H1 (cell line): ENCODE data around the gene BCAR3. TPM values are rescaled to one million over a fixed set of nuclear protein-coding genes. Genes with fewer than 3 reads are reported as not detected.
A peak's percentile ranks its signal among the peaks of the same experiment; 100 is the strongest.

Experiments
- CTCF ChIA-PET: fragments of 300-600 bp; sonication (Branson Sonifier 250); formaldehyde crosslinking; loops from one replicate; lab custom pipeline; 2021; ENCODE audit not compliant: partially characterized antibody; lab: Charles Lee
- POLR2A ChIA-PET: fragments of 300-600 bp; sonication (Branson Sonifier 250); formaldehyde crosslinking; loops from one replicate; lab custom pipeline; 2021; ENCODE audit warnings: inconsistent platforms; ENCODE audit not compliant: partially characterized antibody; lab: Charles Lee
- DNase-seq, 2 experiments: peaks; one replicate each; pipeline versions ENCODE4 v3.0.0 to v3.0.0-alpha.2; 2010 to 2022; ENCODE audit warnings: low spot score in 2 of 2, low read depth in 1 of 2, mixed read lengths in 1 of 2
- FAIRE-seq: peaks from 2 replicates; lab custom pipeline; 2011; peaks lifted over from hg19 to GRCh38; lab: Jason Lieb, UNC
- H2AFZ ChIP-seq: 2 replicates; pipeline ENCODE4 v1.8.1; 2012; ENCODE audit warnings: low read length, inconsistent platforms
- H2AK5ac ChIP-seq: 2 replicates; pipeline ENCODE4 v1.6.1; 2013; ENCODE audit warnings: low read depth, low read length
- H2BK120ac ChIP-seq: replicated peaks from 2 replicates; pipeline ENCODE3; 2013; ENCODE audit warnings: low read depth, low read length, inconsistent platforms
- H2BK12ac ChIP-seq: 2 replicates; pipeline ENCODE4 v1.6.1; 2013; ENCODE audit warnings: low read depth, low read length
- H2BK15ac ChIP-seq: 2 replicates; pipeline ENCODE4 v1.6.1; 2013; ENCODE audit warnings: low read length
- H2BK20ac ChIP-seq: 2 replicates; pipeline ENCODE4 v1.6.1; 2013; ENCODE audit warnings: low read length
- H2BK5ac ChIP-seq: 2 replicates; pipeline ENCODE4 v1.6.1; 2013; ENCODE audit warnings: low read depth, low read length
- H3K14ac ChIP-seq: 2 replicates; pipeline ENCODE4 v1.6.1; 2013; ENCODE audit warnings: inconsistent platforms; ENCODE audit not compliant: insufficient read length
- H3K18ac ChIP-seq: 2 replicates; pipeline ENCODE4 v1.6.1; 2013; ENCODE audit warnings: low read length; ENCODE audit errors: extremely low read depth
- H3K23ac ChIP-seq: 2 replicates; pipeline ENCODE4 v1.6.1; 2013; ENCODE audit warnings: inconsistent platforms; ENCODE audit not compliant: insufficient read length
- H3K23me2 ChIP-seq: 2 replicates; pipeline ENCODE4 v1.6.1; 2013; ENCODE audit warnings: low read depth, low read length
- H3K27ac ChIP-seq: 2 replicates; pipeline ENCODE4 v1.6.1; 2011; ENCODE audit warnings: low read depth, low read length, inconsistent platforms
- H3K27me3 ChIP-seq, 4 experiments: replicated peaks in 1 of 4; 1 replicate in 1 of 4; 2 replicates in 3 of 4; pipeline versions ENCODE4 v1.6.1 to v1.8.1; 2011 to 2013; ENCODE audit warnings: low read length in 3 of 4, mild to moderate bottlenecking in 3 of 4, inconsistent platforms in 2 of 4, mixed read lengths in 2 of 4, moderate library complexity in 1 of 4; ENCODE audit not compliant: control insufficient read depth in 3 of 4, insufficient read depth in 3 of 4; ENCODE audit errors: extremely low read depth in 1 of 4
- H3K36me3 ChIP-seq, 4 experiments: 2 replicates each; pipeline versions ENCODE4 v1.6.1 to v1.8.1; 2011 to 2013; ENCODE audit warnings: mild to moderate bottlenecking in 4 of 4, low read length in 3 of 4, moderate library complexity in 2 of 4, control low read depth in 1 of 4, inconsistent platforms in 1 of 4; ENCODE audit not compliant: insufficient read depth in 4 of 4, control insufficient read depth in 2 of 4
- H3K4ac ChIP-seq: replicated peaks from 2 replicates; pipeline ENCODE3; 2013; ENCODE audit warnings: low read length, low read depth, mixed read lengths, inconsistent platforms; ENCODE audit not compliant: insufficient read length
- H3K4me1 ChIP-seq, 4 experiments: replicated peaks in 1 of 4; 1 replicate in 1 of 4; 2 replicates in 3 of 4; pipeline versions ENCODE4 v1.6.1 to v1.8.1; 2011 to 2013; ENCODE audit warnings: low read length in 3 of 4, inconsistent platforms in 2 of 4, mixed read lengths in 1 of 4; ENCODE audit not compliant: insufficient read depth in 4 of 4, control insufficient read depth in 3 of 4
- H3K4me2 ChIP-seq, 2 experiments: 2 replicates each; pipeline versions ENCODE4 v1.6.1 to v1.8.1; 2011 to 2013; ENCODE audit warnings: low read depth in 2 of 2, low read length in 2 of 2, control low read depth in 1 of 2, inconsistent platforms in 1 of 2, mild to moderate bottlenecking in 1 of 2; ENCODE audit not compliant: insufficient read depth in 1 of 2
- H3K4me3 ChIP-seq, 4 experiments: fragments of 200-600, 300-600 bp in 1 of 4; sonication (generic), shearing (Covaris generic), sonication (Bioruptor Twin) in 1 of 4; 2 replicates each; pipeline versions ENCODE4 v1.5.1 to v1.8.1; 2011 to 2016; ENCODE audit warnings: low read length in 4 of 4, low read depth in 3 of 4, control low read depth in 2 of 4, inconsistent platforms in 2 of 4, mild to moderate bottlenecking in 2 of 4, mixed read lengths in 1 of 4, moderate library complexity in 1 of 4; ENCODE audit not compliant: insufficient read depth in 2 of 4; ENCODE audit errors: extremely low read depth in 1 of 4
- H3K56ac ChIP-seq: replicated peaks from 2 replicates; pipeline ENCODE3; 2013; ENCODE audit warnings: low read depth, mild to moderate bottlenecking, mixed read lengths, low read length, inconsistent platforms; ENCODE audit not compliant: insufficient read length
- H3K79me1 ChIP-seq: 2 replicates; pipeline ENCODE4 v1.6.1; 2013; ENCODE audit warnings: low read depth, low read length, control low read depth
- H3K79me2 ChIP-seq, 2 experiments: 2 replicates each; pipeline versions ENCODE4 v1.6.1 to v1.8.1; 2012 to 2013; ENCODE audit warnings: low read length in 2 of 2, mild to moderate bottlenecking in 2 of 2, inconsistent platforms in 1 of 2; ENCODE audit not compliant: insufficient read depth in 2 of 2, control insufficient read depth in 1 of 2
- H3K9ac ChIP-seq, 4 experiments: replicated peaks in 1 of 4; 1 replicate in 1 of 4; 2 replicates in 3 of 4; pipeline versions ENCODE4 v1.6.1 to v1.8.1; 2011 to 2013; ENCODE audit warnings: low read depth in 3 of 4, low read length in 3 of 4, control low read depth in 2 of 4, mild to moderate bottlenecking in 2 of 4, moderate library complexity in 2 of 4, inconsistent platforms in 1 of 4; ENCODE audit errors: extremely low read depth in 1 of 4
- H3K9me3 ChIP-seq, 2 experiments: 2 replicates each; pipeline versions ENCODE4 v1.6.1 to v1.8.1; 2012 to 2013; ENCODE audit warnings: mild to moderate bottlenecking in 2 of 2, moderate library complexity in 2 of 2, control low read depth in 1 of 2, inconsistent platforms in 1 of 2, low read depth in 1 of 2, low read length in 1 of 2, mixed read lengths in 1 of 2; ENCODE audit not compliant: insufficient read depth in 2 of 2
- H4K20me1 ChIP-seq, 2 experiments: replicated peaks in 1 of 2; 2 replicates each; pipeline versions ENCODE3 to v1.8.1; 2011 to 2013; ENCODE audit warnings: inconsistent platforms in 2 of 2, low read length in 2 of 2, mild to moderate bottlenecking in 1 of 2; ENCODE audit not compliant: insufficient read depth in 2 of 2, control insufficient read depth in 1 of 2
- H4K5ac ChIP-seq: 2 replicates; pipeline ENCODE4 v1.6.1; 2013; ENCODE audit warnings: low read length, low read depth, mixed read lengths, inconsistent platforms; ENCODE audit not compliant: insufficient read length
- H4K8ac ChIP-seq: 2 replicates; pipeline ENCODE4 v1.8.0; 2013; ENCODE audit warnings: mild to moderate bottlenecking, moderate library complexity, low read length, inconsistent platforms; ENCODE audit not compliant: insufficient read depth; ENCODE audit errors: extremely low read depth
- H4K91ac ChIP-seq: replicated peaks from 2 replicates; pipeline ENCODE3; 2013; ENCODE audit warnings: low read length, mixed read lengths, inconsistent platforms; ENCODE audit not compliant: insufficient read length
- WGBS, 2 experiments: shearing (Covaris generic) in 1 of 2; methylation state at CpG; one replicate each; pipeline versions ENCODE4 v1.1.6 to v1.1.7; 2013 to 2015; ENCODE audit warnings: low lambda C conversion rate in 2 of 2, mixed read lengths in 2 of 2, inconsistent platforms in 1 of 2, low coverage in 1 of 2, missing lambda C conversion rate in 1 of 2; ENCODE audit not compliant: insufficient replicate concordance in 2 of 2, insufficient coverage in 1 of 2, insufficient read length in 1 of 2; ENCODE audit errors: extremely low coverage in 1 of 2, missing lambda C conversion rate in 1 of 2; 5-methylcytosine and 5-hydroxymethylcytosine counted together
- polyA plus RNA-seq, 7 experiments: library from polyadenylated mRNA; depleted of rRNA in 3 of 7; stranded (reverse) in 5 of 7; unstranded in 2 of 7; fragments of >200 nt in 5 of 7; fragments of 200-250 nt in 2 of 7; gene quantifications; 1 replicate in 5 of 7; 2 replicates in 1 of 7; 4 replicates in 1 of 7; pipeline versions ENCODE4 v1.2.1 to v1.2.3, GENCODE V29; 2011 to 2013; ENCODE audit warnings: missing spikeins in 2 of 7, mixed read lengths in 2 of 7
- total RNA-seq: library from RNA; stranded (reverse); fragmentation: NEBNext Ultra II Directional; extraction: Animal tissue kit (Norgen Biotek cat#: 25700); gene quantifications from 2 replicates; pipeline ENCODE4 v1.2.1, GENCODE V29; 2021

BCAR3 gene
- total and polyA plus RNA-seq, 2 of the 8 experiments (the other 6 are each of a cell fraction or from before 2014, with no cell fraction given), result 5.6 to 9.2 TPM

- Histone ChIP-seq H3K23ac (no peak overlapping the region), H3K36me3 (no peaks in the 10 kb centered on the region), H4K91ac (no peak overlapping the region), H2BK12ac (peak overlapping the region; percentile 4; the same call in 1 of the 2 replicates), H2AK5ac (no peak overlapping the region), H3K4me1 (peaks cover 0 to 16% (median 12%) of the 10 kb centered on the region in 4 experiments; a peak in 6 of 7 replicates), H4K5ac (no peak overlapping the region), H3K18ac (no peak overlapping the region; the same call in 1 of the 2 replicates), H3K27me3 (no peaks in the 10 kb centered on the region), H3K9ac (no peak overlapping the region; a peak in 1 of 7 replicates), H3K56ac (no peak overlapping the region), H4K20me1 (no peaks in the 10 kb centered on the region), H2AFZ (no peak overlapping the region), H3K23me2 (no peaks in the 10 kb centered on the region), H4K8ac (no peak overlapping the region), H2BK20ac (no peak overlapping the region; the same call in 1 of the 2 replicates), H2BK15ac (no peak overlapping the region), H3K4me2 (peak overlapping the region in 1 of 2 experiments; percentile 46; a peak in 1 of 4 replicates), H3K9me3 (no peaks in the 10 kb centered on the region; a peak in 1 of 4 replicates), H2BK5ac (no peak overlapping the region), H3K14ac (no peak overlapping the region), H3K4me3 (no peak overlapping the region), H3K27ac (peak overlapping the region; percentile 79; the same call in 1 of the 2 replicates), H3K79me1 (no peaks in the 10 kb centered on the region), H3K79me2 (no peaks in the 10 kb centered on the region), H3K4ac (no peak overlapping the region), H2BK120ac (no peak overlapping the region)
- FAIRE-seq (no peak), DNase-seq (no peak)
- 100% methylated on average over 3 of the region's 3 CpGs; no CpG with 5 or more reads in 1 of the 2 experiments for WGBS, 2 experiments
- CTCF ChIA-PET, result interaction anchor here (0.6 to 31.2 kb wide), 11 partner anchors 9 to 207 kb away, joined by 3 to 620 read pairs (median 4); partner anchors contain the start of gene BCAR3
- POLR2A ChIA-PET, result interaction anchor here (0.6 to 2.9 kb wide), 7 partner anchors 9 to 291 kb away, joined by 3 to 18 read pairs (median 4); partner anchors contain the start of gene DR1
These were observed 44.9 kb downstream of the BCAR3 start for GRCh38 chr1:93636712-93637111.
